Measurements from ENCODE around the gene ASH1L.

GRCh38 chr1:155379631-155380090 lies 182.9 kb downstream of the ASH1L start:
- TF ChIP-seq CTCF (IDR thresholded peaks at IDR 0.05 in 2 of 3, conservative IDR thresholded peaks at IDR 0.05 in 1 of 3; ENCODE audit: borderline replicate concordance in 1 of 3, insufficient read depth in 1 of 3, low read depth in 2 of 3, low read length in 2 of 3) (no peak), TCF7L2 (IDR thresholded peaks at IDR 0.05; ENCODE audit: borderline replicate concordance, extremely low read depth, insufficient read depth, insufficient read length) (no peak), EGR1 (IDR thresholded peaks at IDR 0.05; ENCODE audit: low read depth) (no peak), MAX (IDR thresholded peaks at IDR 0.05) (no peak), SRF (IDR thresholded peaks at IDR 0.05; ENCODE audit: low read depth) (no peak), RAD21 (IDR thresholded peaks at IDR 0.05; ENCODE audit: low read depth) (no peak), ATF3 (IDR thresholded peaks at IDR 0.05) (no peak), POLR2A (IDR thresholded peaks at IDR 0.05; ENCODE audit: borderline replicate concordance, extremely low read depth, insufficient read depth, insufficient read length) (no peak), ZFX (IDR thresholded peaks at IDR 0.05) (no peak), POLR2AphosphoS5 (IDR thresholded peaks at IDR 0.05; ENCODE audit: low read depth, low read length) (no peak), FOSL1 (IDR thresholded peaks at IDR 0.05; ENCODE audit: low read depth) (no peak)

Measured in HCT116 (cell line).